Measurements from ENCODE around the gene NQO1.

The NQO1 gene

DNA sequence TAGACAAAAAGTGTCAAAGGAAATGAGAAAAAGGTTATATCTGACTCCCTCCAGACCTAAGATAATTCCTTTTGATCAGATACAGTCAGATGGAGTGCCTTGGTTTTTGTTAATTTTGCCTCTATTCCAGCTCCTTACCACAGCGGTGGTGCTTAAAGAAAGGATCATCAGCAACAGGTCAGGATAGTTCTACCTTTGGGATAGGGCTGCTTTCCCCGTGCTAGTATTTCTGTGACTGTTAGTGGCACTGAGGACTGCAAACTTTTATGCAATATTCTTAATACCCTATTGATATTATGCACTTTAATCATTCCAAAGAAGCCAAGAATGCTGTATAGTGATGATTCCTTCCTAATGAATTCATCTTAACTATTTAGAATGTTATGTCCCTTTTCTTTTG lies 24.5 kb downstream of the NQO1 start:
- Histone ChIP-seq H3K27ac (ENCODE audit: extremely low read depth, low read depth, low read length) (no peak overlapping the region), H3K36me3 (ENCODE audit: control insufficient read depth in 2 of 2, insufficient read depth in 1 of 2, low read length in 2 of 2) (peaks cover 0 to 25% of the 10 kb centered on the region in 2 experiments; a peak in 2 of 3 replicates), H3K4me3 (ENCODE audit: low read depth, low read length) (no peak overlapping the region), H3K9me3 (ENCODE audit: control insufficient read depth, insufficient read depth, low read depth, low read length) (no peaks in the 10 kb centered on the region), H3K4me1 (ENCODE audit: control insufficient read depth, insufficient read depth, low read length) (no peaks in the 10 kb centered on the region)
- CTCF ChIA-PET, result interaction anchor here (1.1 kb wide), 1 partner anchor 53 kb away, joined by 4 read pairs; the partner anchor contains the start of gene NOB1
- POLR2A ChIA-PET, result no interaction called here
- TF ChIP-seq, protein P1, sequence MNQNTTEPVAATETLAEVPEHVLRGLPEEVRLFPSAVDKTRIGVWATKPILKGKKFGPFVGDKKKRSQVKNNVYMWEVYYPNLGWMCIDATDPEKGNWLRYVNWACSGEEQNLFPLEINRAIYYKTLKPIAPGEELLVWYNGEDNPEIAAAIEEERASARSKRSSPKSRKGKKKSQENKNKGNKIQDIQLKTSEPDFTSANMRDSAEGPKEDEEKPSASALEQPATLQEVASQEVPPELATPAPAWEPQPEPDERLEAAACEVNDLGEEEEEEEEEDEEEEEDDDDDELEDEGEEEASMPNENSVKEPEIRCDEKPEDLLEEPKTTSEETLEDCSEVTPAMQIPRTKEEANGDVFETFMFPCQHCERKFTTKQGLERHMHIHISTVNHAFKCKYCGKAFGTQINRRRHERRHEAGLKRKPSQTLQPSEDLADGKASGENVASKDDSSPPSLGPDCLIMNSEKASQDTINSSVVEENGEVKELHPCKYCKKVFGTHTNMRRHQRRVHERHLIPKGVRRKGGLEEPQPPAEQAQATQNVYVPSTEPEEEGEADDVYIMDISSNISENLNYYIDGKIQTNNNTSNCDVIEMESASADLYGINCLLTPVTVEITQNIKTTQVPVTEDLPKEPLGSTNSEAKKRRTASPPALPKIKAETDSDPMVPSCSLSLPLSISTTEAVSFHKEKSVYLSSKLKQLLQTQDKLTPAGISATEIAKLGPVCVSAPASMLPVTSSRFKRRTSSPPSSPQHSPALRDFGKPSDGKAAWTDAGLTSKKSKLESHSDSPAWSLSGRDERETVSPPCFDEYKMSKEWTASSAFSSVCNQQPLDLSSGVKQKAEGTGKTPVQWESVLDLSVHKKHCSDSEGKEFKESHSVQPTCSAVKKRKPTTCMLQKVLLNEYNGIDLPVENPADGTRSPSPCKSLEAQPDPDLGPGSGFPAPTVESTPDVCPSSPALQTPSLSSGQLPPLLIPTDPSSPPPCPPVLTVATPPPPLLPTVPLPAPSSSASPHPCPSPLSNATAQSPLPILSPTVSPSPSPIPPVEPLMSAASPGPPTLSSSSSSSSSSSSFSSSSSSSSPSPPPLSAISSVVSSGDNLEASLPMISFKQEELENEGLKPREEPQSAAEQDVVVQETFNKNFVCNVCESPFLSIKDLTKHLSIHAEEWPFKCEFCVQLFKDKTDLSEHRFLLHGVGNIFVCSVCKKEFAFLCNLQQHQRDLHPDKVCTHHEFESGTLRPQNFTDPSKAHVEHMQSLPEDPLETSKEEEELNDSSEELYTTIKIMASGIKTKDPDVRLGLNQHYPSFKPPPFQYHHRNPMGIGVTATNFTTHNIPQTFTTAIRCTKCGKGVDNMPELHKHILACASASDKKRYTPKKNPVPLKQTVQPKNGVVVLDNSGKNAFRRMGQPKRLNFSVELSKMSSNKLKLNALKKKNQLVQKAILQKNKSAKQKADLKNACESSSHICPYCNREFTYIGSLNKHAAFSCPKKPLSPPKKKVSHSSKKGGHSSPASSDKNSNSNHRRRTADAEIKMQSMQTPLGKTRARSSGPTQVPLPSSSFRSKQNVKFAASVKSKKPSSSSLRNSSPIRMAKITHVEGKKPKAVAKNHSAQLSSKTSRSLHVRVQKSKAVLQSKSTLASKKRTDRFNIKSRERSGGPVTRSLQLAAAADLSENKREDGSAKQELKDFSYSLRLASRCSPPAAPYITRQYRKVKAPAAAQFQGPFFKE (tag by site-specific recombination; IDR thresholded peaks at IDR 0.05; ENCODE audit: borderline replicate concordance), result no peak

DNA sequence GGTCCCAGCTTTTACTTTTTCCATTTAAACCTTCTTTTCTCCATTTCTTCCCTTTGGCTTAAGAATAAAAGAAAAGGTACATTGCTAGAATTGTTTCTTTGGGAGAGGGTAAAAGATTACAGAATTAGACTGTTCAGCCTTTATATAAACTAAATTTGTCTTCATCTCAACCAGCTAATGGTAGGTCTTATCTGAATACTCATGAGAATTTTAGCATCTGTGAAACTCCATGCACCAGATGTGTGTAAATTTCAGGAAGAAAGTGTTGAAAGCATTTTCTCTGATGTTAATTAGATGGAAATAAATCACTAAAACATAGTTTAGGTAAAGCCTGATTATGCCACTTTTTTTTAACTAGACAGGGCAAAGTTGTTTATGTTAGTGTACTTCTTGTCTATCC lies 24.9 kb downstream of the NQO1 start:
- ChIA-PET POLR2A (interaction anchor here (1.4 kb wide), 1 partner anchor 53 kb away, joined by 3 read pairs; the partner anchor contains the start of gene NOB1), CTCF (interaction anchor here (0.9 to 1.1 kb wide), 2 partner anchors 53 to 134 kb away, joined by 4 read pairs; partner anchors contain the start of gene NOB1)
- Histone ChIP-seq H3K9me3 (ENCODE audit: control insufficient read depth, insufficient read depth, low read depth, low read length) (no peaks in the 10 kb centered on the region), H3K36me3 (ENCODE audit: control insufficient read depth in 2 of 2, insufficient read depth in 1 of 2, low read length in 2 of 2) (peaks cover 0 to 24% of the 10 kb centered on the region in 2 experiments; a peak in 2 of 3 replicates), H3K4me3 (ENCODE audit: low read depth, low read length) (no peak overlapping the region), H3K27ac (ENCODE audit: extremely low read depth, low read depth, low read length) (no peak overlapping the region), H3K4me1 (ENCODE audit: control insufficient read depth, insufficient read depth, low read length) (no peaks in the 10 kb centered on the region)
- TF ChIP-seq, protein P2, sequence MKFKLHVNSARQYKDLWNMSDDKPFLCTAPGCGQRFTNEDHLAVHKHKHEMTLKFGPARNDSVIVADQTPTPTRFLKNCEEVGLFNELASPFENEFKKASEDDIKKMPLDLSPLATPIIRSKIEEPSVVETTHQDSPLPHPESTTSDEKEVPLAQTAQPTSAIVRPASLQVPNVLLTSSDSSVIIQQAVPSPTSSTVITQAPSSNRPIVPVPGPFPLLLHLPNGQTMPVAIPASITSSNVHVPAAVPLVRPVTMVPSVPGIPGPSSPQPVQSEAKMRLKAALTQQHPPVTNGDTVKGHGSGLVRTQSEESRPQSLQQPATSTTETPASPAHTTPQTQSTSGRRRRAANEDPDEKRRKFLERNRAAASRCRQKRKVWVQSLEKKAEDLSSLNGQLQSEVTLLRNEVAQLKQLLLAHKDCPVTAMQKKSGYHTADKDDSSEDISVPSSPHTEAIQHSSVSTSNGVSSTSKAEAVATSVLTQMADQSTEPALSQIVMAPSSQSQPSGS (tag by site-specific recombination; IDR thresholded peaks at IDR 0.05; ENCODE audit: low read depth), result no peak
- TF ChIP-seq, protein P3, sequence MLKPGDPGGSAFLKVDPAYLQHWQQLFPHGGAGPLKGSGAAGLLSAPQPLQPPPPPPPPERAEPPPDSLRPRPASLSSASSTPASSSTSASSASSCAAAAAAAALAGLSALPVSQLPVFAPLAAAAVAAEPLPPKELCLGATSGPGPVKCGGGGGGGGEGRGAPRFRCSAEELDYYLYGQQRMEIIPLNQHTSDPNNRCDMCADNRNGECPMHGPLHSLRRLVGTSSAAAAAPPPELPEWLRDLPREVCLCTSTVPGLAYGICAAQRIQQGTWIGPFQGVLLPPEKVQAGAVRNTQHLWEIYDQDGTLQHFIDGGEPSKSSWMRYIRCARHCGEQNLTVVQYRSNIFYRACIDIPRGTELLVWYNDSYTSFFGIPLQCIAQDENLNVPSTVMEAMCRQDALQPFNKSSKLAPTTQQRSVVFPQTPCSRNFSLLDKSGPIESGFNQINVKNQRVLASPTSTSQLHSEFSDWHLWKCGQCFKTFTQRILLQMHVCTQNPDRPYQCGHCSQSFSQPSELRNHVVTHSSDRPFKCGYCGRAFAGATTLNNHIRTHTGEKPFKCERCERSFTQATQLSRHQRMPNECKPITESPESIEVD (tag by site-specific recombination; IDR thresholded peaks at IDR 0.05), result peak; percentile 47
- TF ChIP-seq ZNF558 (tag by site-specific recombination; IDR thresholded peaks at IDR 0.05), result no peak
- no peak for TF ChIP-seq KLF8 (tag by site-specific recombination; IDR thresholded peaks at IDR 0.05)

DNA sequence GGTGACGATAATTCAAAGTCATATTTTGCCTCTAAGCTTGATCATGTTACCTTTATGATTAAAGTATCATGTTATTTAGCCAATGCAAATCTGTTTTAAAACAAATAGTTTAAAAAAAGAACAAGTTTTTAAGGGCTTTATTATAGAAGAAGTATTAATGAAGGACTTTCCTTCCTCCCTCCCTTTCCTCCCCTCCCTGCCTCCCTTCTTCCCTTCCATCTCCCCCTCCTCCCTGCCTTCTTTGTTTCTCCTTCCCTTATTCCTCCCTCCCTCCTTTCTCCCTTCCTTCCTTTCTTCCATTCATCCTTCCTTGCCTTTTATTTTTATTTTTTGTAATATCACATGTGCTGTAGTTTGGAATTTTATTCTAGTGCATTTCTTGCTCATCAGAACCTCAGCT lies 26.4 kb downstream of the NQO1 start:
- Histone ChIP-seq H3K9me3 (ENCODE audit: control insufficient read depth, insufficient read depth, low read depth, low read length) (no peaks in the 10 kb centered on the region), H3K4me1 (ENCODE audit: control insufficient read depth, insufficient read depth, low read length) (no peaks in the 10 kb centered on the region), H3K4me3 (ENCODE audit: low read depth, low read length) (no peak overlapping the region), H3K27ac (ENCODE audit: extremely low read depth, low read depth, low read length) (no peak overlapping the region), H3K36me3 (ENCODE audit: control insufficient read depth in 2 of 2, insufficient read depth in 1 of 2, low read length in 2 of 2) (peaks cover 10 to 34% of the 10 kb centered on the region in 2 experiments)
- no peak for TF ChIP-seq ZNF701 (tag by site-specific recombination; IDR thresholded peaks at IDR 0.05)
- TF ChIP-seq SP2 (tag by site-specific recombination; IDR thresholded peaks at IDR 0.05), result no peak
- TF ChIP-seq, protein P4, sequence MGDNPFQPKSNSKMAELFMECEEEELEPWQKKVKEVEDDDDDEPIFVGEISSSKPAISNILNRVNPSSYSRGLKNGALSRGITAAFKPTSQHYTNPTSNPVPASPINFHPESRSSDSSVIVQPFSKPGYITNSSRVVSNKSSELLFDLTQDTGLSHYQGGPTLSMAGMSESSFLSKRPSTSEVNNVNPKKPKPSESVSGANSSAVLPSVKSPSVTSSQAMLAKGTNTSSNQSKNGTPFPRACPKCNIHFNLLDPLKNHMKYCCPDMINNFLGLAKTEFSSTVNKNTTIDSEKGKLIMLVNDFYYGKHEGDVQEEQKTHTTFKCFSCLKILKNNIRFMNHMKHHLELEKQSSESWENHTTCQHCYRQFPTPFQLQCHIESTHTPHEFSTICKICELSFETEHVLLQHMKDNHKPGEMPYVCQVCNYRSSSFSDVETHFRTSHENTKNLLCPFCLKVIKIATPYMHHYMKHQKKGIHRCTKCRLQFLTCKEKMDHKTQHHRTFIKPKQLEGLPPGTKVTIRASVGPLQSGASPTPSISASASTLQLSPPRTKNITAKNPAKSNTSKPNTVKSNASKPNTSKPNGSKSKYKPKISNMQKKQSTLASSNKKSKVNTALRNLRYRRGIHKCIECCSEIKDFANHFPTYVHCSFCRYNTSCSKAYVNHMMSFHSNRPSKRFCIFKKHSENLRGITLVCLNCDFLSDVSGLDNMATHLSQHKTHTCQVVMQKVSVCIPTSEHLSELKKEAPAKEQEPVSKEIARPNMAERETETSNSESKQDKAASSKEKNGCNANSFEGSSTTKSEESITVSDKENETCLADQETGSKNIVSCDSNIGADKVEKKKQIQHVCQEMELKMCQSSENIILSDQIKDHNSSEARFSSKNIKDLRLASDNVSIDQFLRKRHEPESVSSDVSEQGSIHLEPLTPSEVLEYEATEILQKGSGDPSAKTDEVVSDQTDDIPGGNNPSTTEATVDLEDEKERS (tag by site-specific recombination; IDR thresholded peaks at IDR 0.05), result no peak
- TF ChIP-seq GLIS1 (tag by site-specific recombination; IDR thresholded peaks at IDR 0.05), result no peak
- no peak for TF ChIP-seq ZNF335 (tag by site-specific recombination; conservative IDR thresholded peaks at IDR 0.05)
- TF ChIP-seq IKZF3 (tag by site-specific recombination; IDR thresholded peaks at IDR 0.05), result no peak
- TF ChIP-seq ZNF366 (tag by site-specific recombination; conservative IDR thresholded peaks at IDR 0.05), result peak; percentile 66; the same call in 1 of the 2 replicates
- POLR2A ChIA-PET, result interaction anchor here (1.4 kb wide), 1 partner anchor 55 kb away, joined by 3 read pairs; the partner anchor contains the start of gene NOB1
- CTCF ChIA-PET, result no interaction called here

Data from HEK293 (cell line).